ENCODE measurements around the gene PHF19.
A peak's percentile ranks its signal among the peaks of the same experiment; 100 is the strongest.

Gene PHF19

GRCh38 chr9:120872791-120873502, 4.0 kb downstream of the PHF19 start:
- no peak for DNase-seq

GRCh38 chr9:120870206-120870605, 6.8 kb downstream of the PHF19 start:
- DNase-seq: no peak

GRCh38 chr9:120869726-120870125, 7.3 kb downstream of the PHF19 start:
- no peak for DNase-seq

DNA sequence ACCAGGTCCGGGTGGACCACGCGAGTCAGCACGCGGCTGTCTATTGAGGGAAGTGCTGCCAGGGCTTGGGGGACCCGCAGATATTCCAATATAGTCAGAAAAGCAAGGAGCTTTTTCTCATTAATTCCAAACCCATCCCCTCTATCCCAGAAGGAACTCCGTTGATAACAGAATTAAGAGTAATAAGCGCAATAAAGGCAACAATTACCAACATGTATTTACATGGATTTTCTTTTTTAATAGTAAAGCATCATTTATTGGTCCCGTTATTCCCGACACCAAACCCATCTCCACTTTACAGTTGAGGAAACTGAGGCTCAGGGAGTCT, 7.7 kb downstream of the PHF19 start:
- no peak for DNase-seq

GRCh38 chr9:120868676-120869359, 8.2 kb downstream of the PHF19 start:
- no peak for DNase-seq

DNA sequence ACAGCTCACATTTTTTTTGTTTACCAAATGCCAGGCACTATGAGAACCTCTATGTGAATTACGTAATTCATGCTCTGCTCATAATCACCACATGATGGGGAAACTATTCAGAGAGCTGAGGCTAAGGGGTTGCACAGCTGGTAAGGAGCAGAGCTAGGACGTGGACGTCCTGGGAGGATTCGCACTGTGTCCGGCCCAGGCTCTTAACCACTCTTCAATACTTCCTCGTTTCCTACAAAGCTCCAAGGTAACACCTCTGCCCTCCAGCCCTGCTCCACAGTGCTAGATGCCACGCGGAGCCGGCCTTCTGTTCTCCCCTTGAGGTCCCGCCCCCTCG, 8.7 kb downstream of the PHF19 start:
- DNase-seq: no peak

DNA sequence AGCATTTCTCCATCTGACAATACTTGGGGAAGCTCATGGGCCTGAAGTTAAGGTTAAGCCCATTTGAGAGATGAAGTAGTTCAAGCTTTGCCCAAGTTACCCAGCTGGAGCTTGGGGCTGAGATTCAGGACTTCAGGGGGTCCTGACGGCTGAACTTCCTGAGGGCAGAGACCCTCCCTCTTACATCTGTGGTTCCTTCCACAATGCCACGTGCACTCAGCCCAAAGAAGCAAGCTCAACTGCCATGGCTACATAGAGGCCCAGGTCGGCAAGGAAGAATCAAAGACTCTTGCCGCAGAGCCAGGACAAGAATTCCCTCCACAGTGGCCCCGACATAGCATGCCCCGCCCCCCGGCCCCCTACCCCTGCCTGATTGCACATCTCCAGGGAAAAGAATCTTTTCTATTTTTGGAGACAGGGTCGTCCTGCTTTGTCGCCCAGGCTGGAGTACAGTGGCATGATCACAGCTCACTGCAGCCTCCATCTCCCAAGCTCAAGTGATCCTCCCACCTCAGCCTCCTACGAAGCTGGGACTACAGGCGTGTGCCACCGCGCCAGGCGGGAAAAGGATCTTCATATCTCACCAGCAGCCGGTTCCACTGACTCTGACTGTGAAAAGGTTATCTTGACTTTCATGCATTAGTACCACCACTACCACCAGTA, 9.2 kb downstream of the PHF19 start:
- no peak for DNase-seq

DNA sequence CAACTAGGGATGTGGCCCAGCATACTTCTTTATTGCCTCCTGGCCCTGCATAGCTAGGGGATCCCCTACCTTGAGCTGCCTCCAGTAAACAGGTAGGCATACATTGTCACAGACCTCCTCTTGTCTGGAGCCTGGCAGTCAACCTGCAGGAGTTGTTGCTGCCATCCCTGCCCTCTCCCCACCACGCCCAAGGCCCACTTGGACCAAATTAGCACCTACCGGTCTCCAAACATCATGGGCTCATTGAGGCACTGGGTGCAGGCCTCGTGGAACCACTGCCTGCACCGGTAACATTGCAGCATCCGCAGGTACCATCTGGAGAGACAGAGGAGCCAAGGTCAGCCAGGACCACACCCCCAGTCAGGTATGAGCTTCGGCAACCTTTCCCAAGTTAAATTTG, 10.3 kb downstream of the PHF19 start:
- no peak for DNase-seq

DNA sequence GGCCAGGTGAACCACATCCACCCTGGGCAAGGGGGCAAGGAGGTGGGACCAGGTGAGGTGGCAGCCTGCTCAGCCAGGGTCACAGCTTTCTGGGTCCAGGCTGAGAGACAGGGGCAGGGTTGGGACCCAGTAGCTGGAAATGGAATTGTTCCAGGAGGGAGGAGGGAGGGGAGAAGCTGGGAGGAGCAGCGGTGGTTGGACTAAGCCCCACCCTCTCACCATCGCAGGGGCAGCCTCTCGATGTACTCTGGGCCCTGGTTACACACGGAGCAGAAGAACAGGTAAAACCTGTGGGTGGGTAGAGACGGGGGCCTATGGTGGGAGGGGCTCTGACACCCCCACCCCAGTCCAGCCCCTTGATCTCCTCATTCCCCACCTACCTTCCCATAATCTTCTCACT, 11.2 kb downstream of the PHF19 start:
- no peak for DNase-seq

GRCh38 chr9:120865176-120865575, 11.8 kb downstream of the PHF19 start:
- DNase-seq: no peak

GRCh38 chr9:120864719-120865118, 12.3 kb downstream of the PHF19 start:
- no peak for DNase-seq

- no peak for DNase-seq
Observed at GRCh38 chr9:120863833-120864232, 13.2 kb downstream of the PHF19 start.

- DNase-seq: no peak
Observed at GRCh38 chr9:120862452-120862851, 14.5 kb downstream of the PHF19 start.

DNA sequence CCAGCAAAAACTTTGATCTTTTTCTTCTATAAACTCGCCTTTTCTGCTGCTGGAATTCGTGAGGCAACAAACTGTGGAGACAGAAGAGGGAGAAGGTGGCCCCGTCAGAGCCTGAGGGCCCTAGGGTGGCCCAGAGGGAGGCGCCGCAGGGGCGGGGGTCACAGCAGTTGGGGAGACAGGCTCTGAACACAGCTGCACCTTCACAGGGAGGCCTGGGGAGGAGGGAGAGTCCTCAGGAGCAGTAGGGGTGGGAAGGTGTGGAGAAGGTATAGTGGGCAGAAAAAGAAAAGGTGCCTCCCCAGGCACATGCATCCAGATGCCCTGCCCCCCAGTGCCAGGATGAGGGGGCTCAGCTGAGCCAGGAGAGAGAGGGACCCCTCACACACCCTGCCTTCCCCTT, 15.1 kb downstream of the PHF19 start:
- DNase-seq: no peak

DNA sequence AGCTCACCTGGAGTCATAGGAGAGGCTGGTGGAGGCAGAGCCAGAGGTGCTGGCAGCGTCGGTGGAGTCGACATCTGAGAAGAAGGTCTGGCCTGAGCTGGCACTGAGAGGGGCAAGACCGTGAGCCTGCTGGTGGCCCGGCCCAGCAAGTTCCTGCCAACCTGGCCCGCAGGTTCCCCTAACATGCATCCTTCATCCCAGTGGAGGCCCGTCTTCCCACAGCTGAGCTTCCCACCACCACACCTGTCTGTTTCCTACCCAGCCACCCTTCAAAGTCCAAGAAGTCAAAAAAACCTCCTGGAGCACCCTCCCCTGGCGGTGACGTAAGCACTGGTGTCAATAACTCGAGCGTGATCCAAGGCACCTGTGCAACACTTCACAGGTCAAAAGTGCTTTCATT, 16.9 kb downstream of the PHF19 start:
- no peak for DNase-seq

GRCh38 chr9:120859361-120859760, 17.6 kb downstream of the PHF19 start:
- no peak for DNase-seq

- no peak for DNase-seq
Observed at GRCh38 chr9:120857902-120858301, 19.1 kb downstream of the PHF19 start.

DNA sequence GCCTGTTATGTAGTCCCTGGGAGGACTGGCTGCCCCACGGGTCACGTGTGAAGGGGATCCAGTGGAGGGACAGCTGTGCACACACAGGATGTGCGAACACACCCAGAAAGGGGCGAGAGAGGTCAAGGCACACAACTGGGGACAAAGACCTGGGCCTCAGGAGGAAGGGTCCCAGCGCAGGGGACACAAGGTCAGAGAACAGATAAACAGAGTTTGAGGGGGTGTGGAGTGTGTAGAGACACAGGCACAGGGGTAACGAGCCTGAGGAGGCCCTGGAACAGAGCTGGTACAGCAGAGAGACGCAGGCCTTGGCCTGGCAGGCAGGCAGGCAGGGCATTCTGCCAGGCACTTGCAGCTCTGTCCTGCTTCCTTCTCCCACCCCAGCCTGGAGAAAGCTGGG, 19.5 kb downstream of the PHF19 start:
- DNase-seq: peak; percentile 26

DNA sequence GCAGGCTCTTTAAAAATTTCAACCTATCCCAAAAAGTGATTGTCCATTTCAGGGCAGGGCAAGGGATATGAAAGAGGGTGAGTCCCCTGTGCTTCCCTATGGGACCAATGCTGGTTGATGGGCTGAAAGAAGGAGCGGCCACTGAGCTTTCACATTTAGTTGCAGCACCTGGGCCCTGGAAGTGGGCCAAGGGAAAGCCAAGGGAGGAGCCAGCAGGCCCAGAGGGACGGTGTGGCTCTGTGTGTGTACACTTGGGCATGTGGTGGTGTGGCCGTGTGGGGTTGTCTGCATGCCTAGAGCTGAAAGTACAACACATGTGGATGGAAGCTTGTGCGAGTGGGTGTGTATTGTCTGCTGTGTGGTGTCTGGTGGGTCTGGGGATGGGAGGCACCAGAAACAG, 20.3 kb downstream of the PHF19 start:
- DNase-seq: peak; percentile 27

DNA sequence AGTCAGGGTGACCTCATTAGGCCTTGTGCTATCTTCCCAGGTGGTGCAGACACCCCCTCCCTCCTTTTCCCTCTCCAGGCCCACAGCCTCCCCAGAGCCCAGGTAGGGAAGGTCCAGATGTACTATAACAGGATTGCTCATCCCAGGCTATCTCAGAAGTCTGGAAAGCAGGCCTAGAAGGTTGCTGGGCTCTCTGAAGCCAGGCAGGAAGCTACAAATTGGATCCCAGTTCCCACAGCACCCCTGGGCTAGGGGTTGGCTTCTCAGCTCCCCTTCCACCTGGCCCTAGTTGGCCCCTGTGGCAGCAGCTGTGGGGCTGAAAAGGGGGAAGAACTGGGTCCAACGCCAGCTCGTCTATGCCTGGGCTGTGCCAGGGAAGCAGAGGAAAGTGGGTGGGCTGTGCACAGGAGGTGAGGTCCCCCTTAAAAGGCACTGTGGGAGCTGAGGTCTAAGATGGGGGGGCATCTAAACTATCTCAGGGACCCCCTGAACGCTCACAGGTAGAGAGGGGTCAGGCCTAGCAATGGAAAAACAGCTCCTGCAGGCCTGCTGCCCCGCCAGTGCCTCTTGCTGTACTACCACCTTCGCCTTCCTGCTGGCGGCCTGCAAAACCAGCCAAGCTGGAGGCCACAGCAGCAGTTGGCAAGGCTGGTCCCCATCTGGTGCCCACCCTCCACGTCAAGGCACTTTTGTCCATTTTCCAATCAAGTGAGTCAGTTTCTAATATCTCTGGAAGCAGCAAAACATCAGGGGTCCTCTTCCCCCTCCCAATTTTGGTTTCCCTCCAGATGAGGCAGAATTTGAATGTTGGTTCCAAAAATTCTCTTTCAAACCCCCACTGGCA, 20.9 kb downstream of the PHF19 start:
- no peak for DNase-seq

DNA sequence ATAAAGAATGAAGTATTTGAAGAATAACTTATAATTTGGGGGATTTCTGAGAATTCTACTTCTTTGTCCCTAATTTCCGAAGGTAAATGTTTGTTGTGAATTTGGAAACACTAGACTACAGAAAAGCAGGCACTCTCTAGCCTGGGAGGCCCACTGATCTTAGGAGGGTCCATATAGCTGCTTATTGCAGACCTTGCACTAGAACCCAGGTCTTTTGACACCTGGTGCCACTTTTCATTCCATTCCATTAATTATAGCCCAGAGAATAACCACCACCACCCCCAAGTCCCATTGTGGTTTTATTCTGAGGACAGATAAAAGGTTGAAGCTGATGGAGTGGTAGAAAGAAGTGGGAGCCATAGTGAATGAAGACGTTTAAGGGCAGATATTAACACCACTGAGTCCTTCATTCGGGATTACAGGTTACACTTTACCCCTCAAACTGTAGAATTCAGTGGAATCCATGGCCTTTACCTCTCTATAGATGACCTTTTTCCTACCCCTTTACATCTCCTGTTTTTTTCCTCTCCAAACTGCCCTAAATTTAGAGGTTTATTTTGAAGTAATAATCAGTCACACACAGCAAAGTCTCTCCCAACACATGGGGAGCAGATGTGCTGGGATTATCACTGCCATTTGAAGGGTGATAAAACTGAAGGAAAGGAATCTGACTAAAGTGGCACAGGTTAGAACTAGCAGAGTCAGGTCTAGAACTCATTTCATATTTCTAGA, 22.2 kb downstream of the PHF19 start:
- no peak for DNase-seq

DNA sequence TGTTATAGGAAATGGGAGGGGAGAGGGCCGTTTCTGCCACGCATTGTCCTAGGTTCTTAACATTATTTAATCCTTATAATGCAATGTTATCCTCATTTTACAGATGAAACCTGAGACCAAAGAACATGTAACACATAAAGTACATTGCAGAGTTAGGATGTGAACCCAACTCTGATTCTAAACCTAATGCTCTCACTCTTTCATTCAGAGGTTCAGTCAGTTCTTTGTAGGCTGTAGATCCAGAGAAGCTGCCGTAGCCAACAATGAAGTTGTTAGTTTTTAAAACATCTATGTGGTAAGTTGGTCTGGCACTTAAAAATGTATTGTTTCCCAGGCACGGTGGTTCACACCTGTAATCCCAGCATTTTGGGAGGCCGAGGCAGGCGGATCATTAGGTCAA, 23.8 kb downstream of the PHF19 start:
- DNase-seq: no peak

Data from NCI-H1092 (cell line).